WTC11 (cell line): ENCODE measurements around the gene IRX2. TPM values are rescaled to one million over a fixed set of nuclear protein-coding genes. Genes with fewer than 3 reads are reported as not detected.

Experiments used
- ATAC-seq: fragments of 200-7000 bp; cut with Tn5 transposase; 2 replicates; pipeline ENCODE4 v1.10.0; 2021; ENCODE audit warnings: mild to moderate bottlenecking, moderate library complexity
- CTCF ChIA-PET: fragments of 300-600 bp; sonication (Branson Sonifier 250); formaldehyde crosslinking; loops from one replicate; lab custom pipeline; 2021; ENCODE audit warnings: antibody characterized with exemption; lab: Charles Lee
- POLR2A ChIA-PET: fragments of 350-600 bp; sonication (Branson Sonifier 250); formaldehyde crosslinking; loops from one replicate; lab custom pipeline; 2021; ENCODE audit warnings: antibody characterized with exemption; lab: Charles Lee
- DNase-seq: peaks from one replicate; pipeline ENCODE4 v3.0.0; 2021; ENCODE audit warnings: low spot score
- H3K27ac Mint-ChIP-seq: 2 replicates; pipeline ENCODE4 v1.8.0; 2021; ENCODE audit warnings: mixed read lengths
- H3K27me3 Mint-ChIP-seq: 2 replicates; pipeline ENCODE4 v1.8.0; 2021; ENCODE audit warnings: low read depth, mild to moderate bottlenecking, moderate library complexity, mixed read lengths
- H3K36me3 Mint-ChIP-seq: 2 replicates; pipeline ENCODE4 v1.8.0; 2021; ENCODE audit warnings: mixed read lengths
- H3K4me1 Mint-ChIP-seq: 2 replicates; pipeline ENCODE4 v1.8.0; 2022; ENCODE audit warnings: mixed read lengths
- H3K4me3 Mint-ChIP-seq: 2 replicates; pipeline ENCODE4 v1.8.0; 2021; ENCODE audit warnings: mild to moderate bottlenecking, moderate library complexity, mixed read lengths
- H3K9me3 Mint-ChIP-seq: 2 replicates; pipeline ENCODE4 v1.8.0; 2021; ENCODE audit warnings: mixed read lengths
- ATF1 ChIP-seq: sonication (generic); formaldehyde crosslinking; IDR thresholded peaks from 2 replicates; pipeline ENCODE4 v1.8.1; 2023; ENCODE audit warnings: mild to moderate bottlenecking, moderate library complexity, missing genetic modification reagents
- ATF3 ChIP-seq: sonication (generic); formaldehyde crosslinking; conservative IDR thresholded peaks from 2 replicates; pipeline ENCODE4 v1.8.1; 2022; ENCODE audit warnings: mild to moderate bottlenecking, missing genetic modification reagents
- CREM ChIP-seq: sonication (generic); formaldehyde crosslinking; IDR thresholded peaks from 2 replicates; pipeline ENCODE4 v1.8.1; 2022; ENCODE audit warnings: mild to moderate bottlenecking, missing genetic modification reagents, moderate library complexity
- FOXJ3 ChIP-seq: sonication (generic); formaldehyde crosslinking; IDR thresholded peaks from 2 replicates; pipeline ENCODE4 v1.9.0; 2021; ENCODE audit warnings: missing genetic modification reagents, mild to moderate bottlenecking, borderline replicate concordance
- FOXK1 ChIP-seq: sonication (generic); formaldehyde crosslinking; IDR thresholded peaks from 2 replicates; pipeline ENCODE4 v1.8.0; 2022; ENCODE audit warnings: mild to moderate bottlenecking, moderate library complexity, missing genetic modification reagents
- FOXP1 ChIP-seq: sonication (generic); formaldehyde crosslinking; IDR thresholded peaks from 2 replicates; pipeline ENCODE4 v1.8.0; 2022; ENCODE audit warnings: missing genetic modification reagents, mild to moderate bottlenecking, moderate library complexity, borderline replicate concordance
- FOXP4 ChIP-seq: sonication (generic); formaldehyde crosslinking; IDR thresholded peaks from 2 replicates; pipeline ENCODE4 v1.8.0; 2022; ENCODE audit warnings: mild to moderate bottlenecking, missing genetic modification reagents
- GTF2I ChIP-seq: fragments of 250-450 bp; sonication (Bioruptor Pico); conservative IDR thresholded peaks from 2 replicates; pipeline ENCODE4 v1.4.0; 2021; ENCODE audit warnings: mild to moderate bottlenecking
- HMGXB4 ChIP-seq: sonication (generic); formaldehyde crosslinking; IDR thresholded peaks from 2 replicates; pipeline ENCODE4 v1.8.1; 2023; ENCODE audit warnings: mild to moderate bottlenecking, moderate library complexity, missing genetic modification reagents
- KAT7 ChIP-seq: sonication (generic); formaldehyde crosslinking; IDR thresholded peaks from 2 replicates; pipeline ENCODE4 v1.8.1; 2023; ENCODE audit warnings: missing genetic modification reagents, mild to moderate bottlenecking, borderline replicate concordance
- MAX ChIP-seq: sonication (generic); formaldehyde crosslinking; IDR thresholded peaks from 2 replicates; pipeline ENCODE4 v1.8.0; 2022; ENCODE audit warnings: mild to moderate bottlenecking, missing genetic modification reagents
- MLX ChIP-seq: sonication (generic); formaldehyde crosslinking; IDR thresholded peaks from 2 replicates; pipeline ENCODE4 v1.8.1; 2023; ENCODE audit warnings: mild to moderate bottlenecking, missing genetic modification reagents, moderate library complexity
- MXD4 ChIP-seq: fragments of 250-450 bp; sonication (Bioruptor Pico); IDR thresholded peaks from 2 replicates; pipeline ENCODE4 v1.8.0; 2021; ENCODE audit warnings: mild to moderate bottlenecking, moderate library complexity, borderline replicate concordance
- NFE2L1 ChIP-seq: sonication (generic); formaldehyde crosslinking; IDR thresholded peaks from 2 replicates; pipeline ENCODE4 v1.8.1; 2023; ENCODE audit warnings: missing genetic modification reagents
- NR2C2 ChIP-seq: sonication (generic); formaldehyde crosslinking; IDR thresholded peaks from 2 replicates; pipeline ENCODE4 v1.8.0; 2022; ENCODE audit warnings: mild to moderate bottlenecking, missing genetic modification reagents
- NR3C1 ChIP-seq: sonication (generic); formaldehyde crosslinking; conservative IDR thresholded peaks from 2 replicates; pipeline ENCODE4 v1.8.1; 2023; ENCODE audit warnings: low read depth, mild to moderate bottlenecking, missing genetic modification reagents
- PREB ChIP-seq: sonication (generic); formaldehyde crosslinking; IDR thresholded peaks from 2 replicates; pipeline ENCODE4 v1.8.1; 2022; ENCODE audit warnings: mild to moderate bottlenecking, missing genetic modification reagents, moderate library complexity, borderline replicate concordance
- RELA ChIP-seq: sonication (generic); formaldehyde crosslinking; IDR thresholded peaks from 2 replicates; pipeline ENCODE4 v1.8.1; 2022; ENCODE audit warnings: missing genetic modification reagents, mild to moderate bottlenecking, borderline replicate concordance
- STAT6 ChIP-seq: sonication (generic); formaldehyde crosslinking; conservative IDR thresholded peaks from 2 replicates; pipeline ENCODE4 v1.8.1; 2023; ENCODE audit warnings: mild to moderate bottlenecking, low read depth, missing genetic modification reagents, moderate library complexity
- ZNF219 ChIP-seq: sonication (generic); formaldehyde crosslinking; IDR thresholded peaks from 2 replicates; pipeline ENCODE4 v1.8.0; 2023; ENCODE audit warnings: missing genetic modification reagents, mild to moderate bottlenecking, borderline replicate concordance
- ZNF232 ChIP-seq: sonication (generic); formaldehyde crosslinking; IDR thresholded peaks from 2 replicates; pipeline ENCODE4 v1.8.0; 2022; ENCODE audit warnings: mild to moderate bottlenecking, missing genetic modification reagents
- total RNA-seq: library from RNA; stranded (reverse); gene quantifications from 3 replicates; pipeline ENCODE4 v1.2.3, GENCODE V29; 2021

The IRX2 gene
- total RNA-seq, 1 experiment from 2014 or later = 63.2 TPM

- no peak for TF ChIP-seq FOXK1 (CRISPR knock-in tag)
- TF ChIP-seq MLX = no peak
Measured at GRCh38 chr5:2708132-2708531, 43.3 kb downstream of the IRX2 start (continued).

GRCh38 chr5:2705861-2706260, 45.6 kb downstream of the IRX2 start:
- POLR2A ChIA-PET = no interaction called here
- ATAC-seq = no peak
- Mint-ChIP-seq H3K9me3 (no peaks in the 10 kb centered on the region), H3K36me3 (no peaks in the 10 kb centered on the region), H3K27me3 (no peaks in the 10 kb centered on the region), H3K27ac (no peak overlapping the region), H3K4me1 (peaks cover 11% of the 10 kb centered on the region), H3K4me3 (no peak overlapping the region)
- CTCF ChIA-PET = interaction anchor here (0.8 kb wide), 1 partner anchor 143 kb away, joined by 3 read pairs; no protein-coding TSS in a partner anchor
- TF ChIP-seq FOXP4 (CRISPR knock-in tag) = no peak
- TF ChIP-seq MLX = no peak
- no peak for TF ChIP-seq STAT6 (CRISPR knock-in tag)
- no peak for TF ChIP-seq NR3C1 (CRISPR knock-in tag)
- no peak for TF ChIP-seq ATF1 (CRISPR knock-in tag)
- no peak for TF ChIP-seq ATF3 (CRISPR knock-in tag)
- no peak for TF ChIP-seq GTF2I (CRISPR knock-in tag)
- no peak for TF ChIP-seq RELA (CRISPR knock-in tag)
- TF ChIP-seq MAX (CRISPR knock-in tag) = no peak
- no peak for TF ChIP-seq KAT7 (CRISPR knock-in tag)
- no peak for TF ChIP-seq CREM (CRISPR knock-in tag)
- TF ChIP-seq ZNF219 (CRISPR knock-in tag) = no peak
- TF ChIP-seq ZNF232 (CRISPR knock-in tag) = no peak
- no peak for TF ChIP-seq FOXP1 (CRISPR knock-in tag)
- DNase-seq = no peak

GRCh38 chr5:2704806-2705645, 46.5 kb downstream of the IRX2 start:
- no peak overlapping the region for H3K4me3 Mint-ChIP-seq
- ChIA-PET POLR2A (no interaction called here), CTCF (interaction anchor here (0.8 kb wide), 1 partner anchor 142 kb away, joined by 3 read pairs; no protein-coding TSS in a partner anchor)
- no peaks in the 10 kb centered on the region for H3K36me3 Mint-ChIP-seq
- no peak overlapping the region for H3K27ac Mint-ChIP-seq
- DNase-seq = no peak
- H3K4me1 Mint-ChIP-seq = peaks cover 13% of the 10 kb centered on the region
- H3K9me3 Mint-ChIP-seq = no peaks in the 10 kb centered on the region
- no peak for ATAC-seq
- no peaks in the 10 kb centered on the region for H3K27me3 Mint-ChIP-seq
- TF ChIP-seq MXD4 (no peak), NR2C2 (CRISPR knock-in tag) (no peak), NFE2L1 (no peak), RELA (CRISPR knock-in tag) (no peak), HMGXB4 (CRISPR knock-in tag) (no peak), FOXJ3 (CRISPR knock-in tag) (no peak), PREB (CRISPR knock-in tag) (no peak)
